ENCODE results near the gene TCN2. TPM values are rescaled to one million over a fixed set of nuclear protein-coding genes. Genes with fewer than 3 reads are reported as not detected.

The TCN2 gene
- total RNA-seq, 1 donor from 2014 or later = 46.5 TPM

Other genes with a start within 250 kb of the TCN2 start
- 9.1 TPM for gene RNF215, start 219.8 kb upstream of the TCN2 start, total RNA-seq
- gene SEC14L2, start 210.2 kb upstream of the TCN2 start, total RNA-seq = 3.4 TPM
- gene MTFP1, start 181.4 kb upstream of the TCN2 start, total RNA-seq = 13.3 TPM
- gene SEC14L3, start 135.2 kb upstream of the TCN2 start, total RNA-seq = not detected
- gene SEC14L4, start 101.5 kb upstream of the TCN2 start, total RNA-seq = not detected
- not detected for gene SEC14L6, start 60.4 kb upstream of the TCN2 start, total RNA-seq
- not detected for gene GAL3ST1, start 32.5 kb upstream of the TCN2 start, total RNA-seq
- 59.4 TPM for gene PES1, start 15.3 kb upstream of the TCN2 start, total RNA-seq
- gene SLC35E4, start 28.6 kb downstream of the TCN2 start, total RNA-seq = 3.7 TPM
- 6.8 TPM for gene DUSP18, start 60.7 kb downstream of the TCN2 start, total RNA-seq
- gene OSBP2, start 87.7 kb downstream of the TCN2 start, total RNA-seq = 1.4 TPM